H1 (cell line): ENCODE measurements around the gene DDX31. TPM values are rescaled to one million over a fixed set of nuclear protein-coding genes. Genes with fewer than 3 reads are reported as not detected.

Source experiments
- CTCF ChIA-PET: fragments of 300-600 bp; sonication (Branson Sonifier 250); formaldehyde crosslinking; loops from one replicate; lab custom pipeline; 2021; ENCODE audit not compliant: partially characterized antibody; lab: Charles Lee
- POLR2A ChIA-PET: fragments of 300-600 bp; sonication (Branson Sonifier 250); formaldehyde crosslinking; loops from one replicate; lab custom pipeline; 2021; ENCODE audit warnings: inconsistent platforms; ENCODE audit not compliant: partially characterized antibody; lab: Charles Lee
- DNase-seq, 2 experiments: peaks; one replicate each; pipeline versions ENCODE4 v3.0.0 to v3.0.0-alpha.2; 2010 to 2022; ENCODE audit warnings: low spot score in 2 of 2, low read depth in 1 of 2, mixed read lengths in 1 of 2
- FAIRE-seq: peaks from 2 replicates; lab custom pipeline; 2011; peaks lifted over from hg19 to GRCh38; lab: Jason Lieb, UNC
- H2AFZ ChIP-seq: 2 replicates; pipeline ENCODE4 v1.8.1; 2012; ENCODE audit warnings: low read length, inconsistent platforms
- H2AK5ac ChIP-seq: 2 replicates; pipeline ENCODE4 v1.6.1; 2013; ENCODE audit warnings: low read depth, low read length
- H2BK120ac ChIP-seq: replicated peaks from 2 replicates; pipeline ENCODE3; 2013; ENCODE audit warnings: low read depth, low read length, inconsistent platforms
- H2BK12ac ChIP-seq: 2 replicates; pipeline ENCODE4 v1.6.1; 2013; ENCODE audit warnings: low read depth, low read length
- H2BK15ac ChIP-seq: 2 replicates; pipeline ENCODE4 v1.6.1; 2013; ENCODE audit warnings: low read length
- H2BK20ac ChIP-seq: 2 replicates; pipeline ENCODE4 v1.6.1; 2013; ENCODE audit warnings: low read length
- H2BK5ac ChIP-seq: 2 replicates; pipeline ENCODE4 v1.6.1; 2013; ENCODE audit warnings: low read depth, low read length
- H3K14ac ChIP-seq: 2 replicates; pipeline ENCODE4 v1.6.1; 2013; ENCODE audit warnings: inconsistent platforms; ENCODE audit not compliant: insufficient read length
- H3K18ac ChIP-seq: 2 replicates; pipeline ENCODE4 v1.6.1; 2013; ENCODE audit warnings: low read length; ENCODE audit errors: extremely low read depth
- H3K23ac ChIP-seq: 2 replicates; pipeline ENCODE4 v1.6.1; 2013; ENCODE audit warnings: inconsistent platforms; ENCODE audit not compliant: insufficient read length
- H3K23me2 ChIP-seq: 2 replicates; pipeline ENCODE4 v1.6.1; 2013; ENCODE audit warnings: low read depth, low read length
- H3K27ac ChIP-seq: 2 replicates; pipeline ENCODE4 v1.6.1; 2011; ENCODE audit warnings: low read depth, low read length, inconsistent platforms
- H3K27me3 ChIP-seq, 4 experiments: replicated peaks in 1 of 4; 1 replicate in 1 of 4; 2 replicates in 3 of 4; pipeline versions ENCODE4 v1.6.1 to v1.8.1; 2011 to 2013; ENCODE audit warnings: low read length in 3 of 4, mild to moderate bottlenecking in 3 of 4, inconsistent platforms in 2 of 4, mixed read lengths in 2 of 4, moderate library complexity in 1 of 4; ENCODE audit not compliant: control insufficient read depth in 3 of 4, insufficient read depth in 3 of 4; ENCODE audit errors: extremely low read depth in 1 of 4
- H3K36me3 ChIP-seq, 4 experiments: 2 replicates each; pipeline versions ENCODE4 v1.6.1 to v1.8.1; 2011 to 2013; ENCODE audit warnings: mild to moderate bottlenecking in 4 of 4, low read length in 3 of 4, moderate library complexity in 2 of 4, control low read depth in 1 of 4, inconsistent platforms in 1 of 4; ENCODE audit not compliant: insufficient read depth in 4 of 4, control insufficient read depth in 2 of 4
- H3K4ac ChIP-seq: replicated peaks from 2 replicates; pipeline ENCODE3; 2013; ENCODE audit warnings: low read length, low read depth, mixed read lengths, inconsistent platforms; ENCODE audit not compliant: insufficient read length
- H3K4me1 ChIP-seq, 4 experiments: replicated peaks in 1 of 4; 1 replicate in 1 of 4; 2 replicates in 3 of 4; pipeline versions ENCODE4 v1.6.1 to v1.8.1; 2011 to 2013; ENCODE audit warnings: low read length in 3 of 4, inconsistent platforms in 2 of 4, mixed read lengths in 1 of 4; ENCODE audit not compliant: insufficient read depth in 4 of 4, control insufficient read depth in 3 of 4
- H3K4me2 ChIP-seq, 2 experiments: 2 replicates each; pipeline versions ENCODE4 v1.6.1 to v1.8.1; 2011 to 2013; ENCODE audit warnings: low read depth in 2 of 2, low read length in 2 of 2, control low read depth in 1 of 2, inconsistent platforms in 1 of 2, mild to moderate bottlenecking in 1 of 2; ENCODE audit not compliant: insufficient read depth in 1 of 2
- H3K4me3 ChIP-seq, 4 experiments: fragments of 200-600, 300-600 bp in 1 of 4; sonication (generic), shearing (Covaris generic), sonication (Bioruptor Twin) in 1 of 4; 2 replicates each; pipeline versions ENCODE4 v1.5.1 to v1.8.1; 2011 to 2016; ENCODE audit warnings: low read length in 4 of 4, low read depth in 3 of 4, control low read depth in 2 of 4, inconsistent platforms in 2 of 4, mild to moderate bottlenecking in 2 of 4, mixed read lengths in 1 of 4, moderate library complexity in 1 of 4; ENCODE audit not compliant: insufficient read depth in 2 of 4; ENCODE audit errors: extremely low read depth in 1 of 4
- H3K56ac ChIP-seq: replicated peaks from 2 replicates; pipeline ENCODE3; 2013; ENCODE audit warnings: low read depth, mild to moderate bottlenecking, mixed read lengths, low read length, inconsistent platforms; ENCODE audit not compliant: insufficient read length
- H3K79me1 ChIP-seq: 2 replicates; pipeline ENCODE4 v1.6.1; 2013; ENCODE audit warnings: low read depth, low read length, control low read depth
- H3K79me2 ChIP-seq, 2 experiments: 2 replicates each; pipeline versions ENCODE4 v1.6.1 to v1.8.1; 2012 to 2013; ENCODE audit warnings: low read length in 2 of 2, mild to moderate bottlenecking in 2 of 2, inconsistent platforms in 1 of 2; ENCODE audit not compliant: insufficient read depth in 2 of 2, control insufficient read depth in 1 of 2
- H3K9ac ChIP-seq, 4 experiments: replicated peaks in 1 of 4; 1 replicate in 1 of 4; 2 replicates in 3 of 4; pipeline versions ENCODE4 v1.6.1 to v1.8.1; 2011 to 2013; ENCODE audit warnings: low read depth in 3 of 4, low read length in 3 of 4, control low read depth in 2 of 4, mild to moderate bottlenecking in 2 of 4, moderate library complexity in 2 of 4, inconsistent platforms in 1 of 4; ENCODE audit errors: extremely low read depth in 1 of 4
- H3K9me3 ChIP-seq, 2 experiments: 2 replicates each; pipeline versions ENCODE4 v1.6.1 to v1.8.1; 2012 to 2013; ENCODE audit warnings: mild to moderate bottlenecking in 2 of 2, moderate library complexity in 2 of 2, control low read depth in 1 of 2, inconsistent platforms in 1 of 2, low read depth in 1 of 2, low read length in 1 of 2, mixed read lengths in 1 of 2; ENCODE audit not compliant: insufficient read depth in 2 of 2
- H4K20me1 ChIP-seq, 2 experiments: replicated peaks in 1 of 2; 2 replicates each; pipeline versions ENCODE3 to v1.8.1; 2011 to 2013; ENCODE audit warnings: inconsistent platforms in 2 of 2, low read length in 2 of 2, mild to moderate bottlenecking in 1 of 2; ENCODE audit not compliant: insufficient read depth in 2 of 2, control insufficient read depth in 1 of 2
- H4K5ac ChIP-seq: 2 replicates; pipeline ENCODE4 v1.6.1; 2013; ENCODE audit warnings: low read length, low read depth, mixed read lengths, inconsistent platforms; ENCODE audit not compliant: insufficient read length
- H4K8ac ChIP-seq: 2 replicates; pipeline ENCODE4 v1.8.0; 2013; ENCODE audit warnings: mild to moderate bottlenecking, moderate library complexity, low read length, inconsistent platforms; ENCODE audit not compliant: insufficient read depth; ENCODE audit errors: extremely low read depth
- H4K91ac ChIP-seq: replicated peaks from 2 replicates; pipeline ENCODE3; 2013; ENCODE audit warnings: low read length, mixed read lengths, inconsistent platforms; ENCODE audit not compliant: insufficient read length
- CTCF ChIP-seq, 3 experiments: IDR thresholded peaks; 1 replicate in 2 of 3; 2 replicates in 1 of 3; pipeline versions ENCODE4 v1.5.1 to v1.6.1; 2011; ENCODE audit warnings: low read length in 3 of 3, mild to moderate bottlenecking in 3 of 3, inconsistent platforms in 2 of 3, low read depth in 1 of 3, moderate library complexity in 1 of 3; ENCODE audit not compliant: insufficient read depth in 1 of 3; ENCODE audit errors: control extremely low read depth in 1 of 3
- KDM5A ChIP-seq: fragments of 200-600 bp; IDR thresholded peaks from 2 replicates; pipeline ENCODE4 v1.7.1; 2012; ENCODE audit warnings: mild to moderate bottlenecking, low read length, inconsistent platforms, mixed read lengths
- RXRA ChIP-seq: IDR thresholded peaks from 2 replicates; pipeline ENCODE4 v1.6.1; 2011; ENCODE audit warnings: low read depth, mild to moderate bottlenecking, low read length, moderate library complexity; ENCODE audit not compliant: insufficient read depth
- SRF ChIP-seq: IDR thresholded peaks from 2 replicates; pipeline ENCODE4 v1.6.1; 2011; ENCODE audit warnings: mild to moderate bottlenecking, low read depth, low read length, moderate library complexity
- WGBS, 2 experiments: shearing (Covaris generic) in 1 of 2; methylation state at CpG; one replicate each; pipeline versions ENCODE4 v1.1.6 to v1.1.7; 2013 to 2015; ENCODE audit warnings: low lambda C conversion rate in 2 of 2, mixed read lengths in 2 of 2, inconsistent platforms in 1 of 2, low coverage in 1 of 2, missing lambda C conversion rate in 1 of 2; ENCODE audit not compliant: insufficient replicate concordance in 2 of 2, insufficient coverage in 1 of 2, insufficient read length in 1 of 2; ENCODE audit errors: extremely low coverage in 1 of 2, missing lambda C conversion rate in 1 of 2; 5-methylcytosine and 5-hydroxymethylcytosine counted together
- polyA plus RNA-seq, 7 experiments: library from polyadenylated mRNA; depleted of rRNA in 3 of 7; stranded (reverse) in 5 of 7; unstranded in 2 of 7; fragments of >200 nt in 5 of 7; fragments of 200-250 nt in 2 of 7; gene quantifications; 1 replicate in 5 of 7; 2 replicates in 1 of 7; 4 replicates in 1 of 7; pipeline versions ENCODE4 v1.2.1 to v1.2.3, GENCODE V29; 2011 to 2013; ENCODE audit warnings: missing spikeins in 2 of 7, mixed read lengths in 2 of 7
- total RNA-seq: library from RNA; stranded (reverse); fragmentation: NEBNext Ultra II Directional; extraction: Animal tissue kit (Norgen Biotek cat#: 25700); gene quantifications from 2 replicates; pipeline ENCODE4 v1.2.1, GENCODE V29; 2021

Gene DDX31
- total and polyA plus RNA-seq, 2 of the 8 experiments (the other 6 are each of a cell fraction or from before 2014, with no cell fraction given) = 9.5 to 23.7 TPM

DNA sequence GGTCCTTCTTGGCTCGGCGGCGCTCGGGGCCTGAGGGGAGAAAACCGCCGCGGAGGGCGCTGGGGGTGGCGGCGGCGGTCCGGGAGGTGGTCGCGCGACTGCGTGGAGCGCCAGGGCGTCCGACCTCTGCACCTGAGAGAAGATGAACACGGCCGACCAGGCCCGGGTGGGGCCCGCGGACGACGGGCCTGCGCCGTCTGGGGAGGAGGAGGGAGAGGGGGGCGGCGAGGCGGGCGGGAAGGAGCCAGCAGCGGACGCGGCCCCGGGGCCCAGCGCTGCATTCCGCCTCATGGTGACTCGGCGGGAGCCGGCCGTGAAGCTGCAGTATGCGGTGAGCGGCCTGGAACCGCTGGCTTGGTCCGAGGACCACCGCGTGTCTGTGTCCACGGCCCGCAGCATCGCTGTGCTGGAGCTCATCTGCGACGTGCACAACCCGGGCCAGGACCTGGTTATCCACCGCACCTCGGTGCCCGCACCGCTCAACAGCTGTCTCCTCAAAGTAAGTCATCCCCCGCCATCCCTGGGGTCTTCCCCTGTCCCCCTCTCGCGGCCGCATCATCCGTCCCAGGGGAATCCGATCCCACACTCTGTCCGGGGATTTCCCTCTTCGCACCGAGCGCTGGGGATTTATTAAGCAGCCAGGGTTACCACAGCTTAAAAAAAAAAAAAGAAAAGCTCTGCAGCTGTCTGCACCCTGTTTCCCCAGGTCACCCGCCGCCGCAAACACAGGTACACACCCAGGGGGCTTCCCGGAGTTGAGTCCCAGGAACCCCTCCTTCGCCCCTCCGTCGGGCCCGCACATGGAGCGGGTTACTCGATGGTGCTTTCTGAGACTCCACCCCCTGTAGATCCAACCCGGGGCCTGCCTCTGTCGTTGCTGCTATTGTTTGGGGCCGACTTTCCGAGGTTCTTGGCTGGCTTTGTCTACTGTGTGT is 941 bp upstream of the DDX31 start, which contains the start of gene GTF3C4:
GTF3C4 (plus strand) TSS at position 8 of the 935 bp plus-strand sequence; CDS start at position 143, 135 bp downstream.
- Histone ChIP-seq H2AK5ac (no peak within 1 kb of the TSS; the same call in 1 of the 2 replicates), H3K4me2 (peak within 1 kb of the TSS; percentile 58 to 83), H4K5ac (peak within 1 kb of the TSS; percentile 96), H2BK12ac (peak within 1 kb of the TSS; percentile 86; the same call in 1 of the 2 replicates), H2BK20ac (peak within 1 kb of the TSS; percentile 73; the same call in 1 of the 2 replicates), H2BK15ac (peak within 1 kb of the TSS; percentile 99; the same call in 1 of the 2 replicates), H4K8ac (peak within 1 kb of the TSS; percentile 97), H3K9me3 (no peaks in the 10 kb centered on the region), H3K23me2 (peaks cover 9% of the 10 kb centered on the region), H3K4me1 (peaks cover 0 to 7% (median 6%) of the 10 kb centered on the region in 4 experiments; a peak in 5 of 7 replicates), H3K9ac (peak within 1 kb of the TSS; percentile 86 to 95 (median 90)), H3K27ac (peak within 1 kb of the TSS; percentile 84; the same call in 1 of the 2 replicates), H3K23ac (no peak within 1 kb of the TSS), H3K4ac (peak within 1 kb of the TSS; percentile 98), H4K20me1 (peaks cover 17 to 18% of the 10 kb centered on the region in 2 experiments), H3K18ac (peak within 1 kb of the TSS; percentile 93), H3K27me3 (no peaks in the 10 kb centered on the region), H3K56ac (peak within 1 kb of the TSS; percentile 98), H3K36me3 (no peaks in the 10 kb centered on the region), H3K79me1 (peaks cover 6% of the 10 kb centered on the region), H2BK120ac (peak within 1 kb of the TSS; percentile 91), H3K4me3 (peak within 1 kb of the TSS; percentile 81 to 99 (median 90)), H3K79me2 (peaks cover 39 to 78% of the 10 kb centered on the region in 2 experiments), H4K91ac (peak within 1 kb of the TSS; percentile 100), H2AFZ (peak within 1 kb of the TSS; percentile 1; the same call in 1 of the 2 replicates), H2BK5ac (peak within 1 kb of the TSS; percentile 98), H3K14ac (no peak within 1 kb of the TSS)
- FAIRE-seq (no peak), DNase-seq (peak in 1 of 2 experiments; percentile 60)
- 3% methylated on average over 37 of the region's 82 CpGs; no CpG with 5 or more reads in 1 of the 2 experiments for WGBS, 2 experiments
- ChIA-PET CTCF (interaction anchor here (0.8 to 3.5 kb wide), 4 partner anchors 26 to 142 kb away, joined by 3 to 12 read pairs (median 3); partner anchors contain the start of gene BARHL1), POLR2A (interaction anchor here (0.7 to 2.6 kb wide), 24 partner anchors 7 to 315 kb away, joined by 3 to 10 read pairs (median 4); partner anchors contain the start of genes BARHL1, SETX and TSC1)
- TF ChIP-seq CTCF (IDR thresholded peaks at IDR 0.05; ENCODE audit: control extremely low read depth in 1 of 3, insufficient read depth in 1 of 3, low read depth in 1 of 3, low read length in 3 of 3) = no peak
- no peak for TF ChIP-seq RXRA
- peak; percentile 66; the same call in 1 of the 2 replicates for TF ChIP-seq KDM5A
- no peak; the same call in 1 of the 2 replicates for TF ChIP-seq SRF
